ENCODE data around the gene TGFBI.
A peak's percentile ranks its signal among the peaks of the same experiment; 100 is the strongest.

The TGFBI gene

DNA sequence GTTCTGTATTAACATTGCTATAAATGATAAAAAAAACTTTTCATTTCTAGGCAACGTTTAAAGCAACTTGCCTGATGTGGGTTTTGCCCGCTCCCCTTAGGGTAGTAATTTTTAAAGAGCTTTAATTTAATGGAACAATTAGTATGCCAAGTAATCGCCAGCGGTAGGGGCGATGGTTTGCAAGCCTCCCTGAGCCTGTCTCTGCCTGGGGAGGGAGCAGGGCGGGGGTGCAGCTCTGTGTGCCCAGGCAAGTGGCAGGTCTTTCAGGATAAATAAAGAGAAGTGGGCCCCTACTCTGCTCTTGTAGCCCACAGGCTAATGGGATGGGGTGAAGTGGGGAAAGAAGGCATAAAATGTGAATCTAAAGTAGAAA is 13.8 kb upstream of the TGFBI start:
- Histone ChIP-seq H3K9me3 (ENCODE audit: control insufficient read depth, low read length) (no peaks in the 10 kb centered on the region), H3K4me1 (ENCODE audit: control insufficient read depth, insufficient read depth, low read length, poor library complexity, severe bottlenecking) (peaks cover 35% of the 10 kb centered on the region), H3K4me3 (ENCODE audit: extremely low read depth, insufficient read depth, low read length, poor library complexity, severe bottlenecking) (no peak overlapping the region), H3K27ac (ENCODE audit: low read depth, low read length, severe bottlenecking) (no peak overlapping the region), H3K36me3 (ENCODE audit: control insufficient read depth, insufficient read depth, low read length) (no peaks in the 10 kb centered on the region)
- 93 to 97% methylated on average over 4 to 5 of the region's 6 CpGs for WGBS, 2 experiments (ENCODE audit: insufficient coverage in 2 of 2)

DNA sequence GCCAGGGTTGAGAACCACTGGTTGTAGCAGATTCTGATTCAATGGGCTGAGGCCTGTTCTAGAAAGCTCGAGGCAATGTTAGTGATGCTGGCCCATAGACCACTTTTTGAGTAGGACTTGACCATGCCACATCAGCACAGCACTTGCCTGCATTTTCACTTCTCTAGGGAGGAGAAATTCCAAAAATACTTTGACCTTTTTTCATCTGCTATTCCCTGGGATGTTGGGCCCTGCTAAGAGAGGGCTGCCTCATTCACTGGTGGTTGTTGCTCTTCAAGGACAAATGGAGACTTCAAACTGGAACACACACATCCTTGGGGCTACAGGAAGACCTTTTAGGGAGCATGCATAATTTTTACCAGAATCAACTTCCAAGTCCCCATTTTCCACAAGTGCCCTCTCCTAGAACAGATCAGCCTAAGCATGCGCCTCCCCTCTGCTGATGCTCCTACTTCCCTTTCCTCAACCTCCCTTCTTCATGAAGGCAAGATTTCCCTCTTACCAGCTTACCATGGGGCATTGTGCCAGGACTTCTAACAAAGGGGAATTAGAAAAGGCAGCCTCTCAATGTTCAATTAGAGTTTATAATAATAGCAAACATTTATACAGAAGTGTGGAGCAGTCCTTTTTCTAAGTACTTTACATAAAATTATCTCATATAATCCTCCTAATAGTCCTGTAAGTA is 12.7 kb upstream of the TGFBI start:
- H3K9me3 ChIP-seq (ENCODE audit: control insufficient read depth, low read length), result no peaks in the 10 kb centered on the region
- peaks cover 40% of the 10 kb centered on the region for H3K4me1 ChIP-seq (ENCODE audit: control insufficient read depth, insufficient read depth, low read length, poor library complexity, severe bottlenecking)
- H3K27ac ChIP-seq (ENCODE audit: low read depth, low read length, severe bottlenecking), result no peak overlapping the region
- no peak overlapping the region for H3K4me3 ChIP-seq (ENCODE audit: extremely low read depth, insufficient read depth, low read length, poor library complexity, severe bottlenecking)
- 92 to 100% methylated on average over 1 to 2 of the region's 2 CpGs for WGBS, 2 experiments (ENCODE audit: insufficient coverage in 2 of 2)
- H3K36me3 ChIP-seq (ENCODE audit: control insufficient read depth, insufficient read depth, low read length), result no peaks in the 10 kb centered on the region

DNA sequence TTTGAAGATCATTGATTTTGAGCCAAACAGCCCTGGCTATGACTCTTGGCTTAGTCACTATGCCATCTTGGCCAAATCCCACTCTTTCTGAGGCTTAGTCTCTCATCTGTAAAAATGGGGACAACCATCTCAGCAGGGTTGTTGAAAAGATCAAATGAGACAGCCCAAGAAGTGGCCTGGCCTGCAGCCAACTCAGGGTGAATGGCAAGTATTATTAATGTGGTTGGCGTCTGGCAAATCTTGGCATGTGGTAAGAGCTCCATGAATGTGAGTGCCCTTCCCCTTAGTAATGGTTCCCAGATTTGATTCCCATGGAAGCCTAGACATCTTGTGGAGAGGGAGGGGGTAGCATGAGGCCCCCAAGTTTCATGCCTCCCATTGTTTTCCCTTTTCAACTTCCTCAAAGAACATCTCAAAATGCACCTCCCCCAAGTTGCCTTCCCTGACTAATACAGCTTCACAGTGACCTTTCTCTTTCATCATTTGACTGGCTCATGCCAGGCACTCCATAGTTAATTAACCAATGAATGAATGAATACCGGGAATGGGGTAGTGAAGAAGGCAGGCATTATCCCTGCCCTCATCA is 11.8 kb upstream of the TGFBI start:
- 90 to 100% methylated on average over 1 of the region's 2 CpGs for WGBS, 2 experiments (ENCODE audit: insufficient coverage in 2 of 2)

DNA sequence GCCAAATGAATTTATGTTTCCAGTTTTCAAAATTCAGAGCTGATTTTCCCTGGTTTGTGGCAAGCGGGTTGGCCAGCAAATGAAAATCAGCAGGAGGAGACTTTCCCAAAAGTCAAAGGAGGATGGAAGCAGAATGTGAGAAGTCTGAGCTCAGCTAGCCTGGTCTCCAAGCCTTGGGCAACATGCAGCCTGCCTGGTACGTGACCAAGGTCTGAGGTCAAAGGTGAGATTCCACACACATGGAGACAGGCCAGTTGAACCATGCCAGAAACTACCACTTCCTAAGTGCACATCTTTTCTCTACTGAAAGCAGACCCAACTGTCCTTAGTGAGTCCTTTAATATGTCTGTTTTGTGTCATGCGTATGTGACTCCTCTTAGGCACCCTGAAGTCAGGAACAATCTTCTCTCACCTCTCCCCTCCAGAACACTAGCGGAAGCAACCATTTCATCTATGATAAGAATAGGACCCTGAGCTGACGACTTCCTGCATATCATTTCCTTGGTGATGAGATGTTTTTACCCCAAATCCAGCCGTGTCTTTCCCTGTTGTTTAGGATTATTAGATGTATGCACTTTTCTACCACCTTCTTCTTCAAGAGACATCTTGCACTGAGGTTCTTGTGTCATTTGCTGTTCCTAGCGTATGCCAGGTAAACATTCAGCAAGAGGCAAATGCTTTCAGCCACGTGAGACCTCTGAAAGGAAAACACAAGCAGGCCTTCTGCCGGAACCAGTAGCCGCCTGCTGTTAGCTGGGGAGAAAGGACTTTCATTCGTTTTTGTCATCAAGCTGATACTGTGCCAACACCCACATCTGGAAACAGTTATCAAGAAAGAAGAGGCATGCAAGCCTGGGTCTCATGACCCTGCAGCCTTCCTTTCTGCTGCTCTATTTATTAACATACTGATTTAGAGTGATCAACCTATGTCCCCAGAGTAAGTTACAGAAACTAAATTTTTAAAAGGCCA is 9.7 kb upstream of the TGFBI start:
- no peaks in the 10 kb centered on the region for H3K9me3 ChIP-seq (ENCODE audit: control insufficient read depth, low read length)
- peak overlapping the region; percentile 81 for H3K27ac ChIP-seq (ENCODE audit: low read depth, low read length, severe bottlenecking)
- H3K36me3 ChIP-seq (ENCODE audit: control insufficient read depth, insufficient read depth, low read length), result no peaks in the 10 kb centered on the region
- peaks cover 29% of the 10 kb centered on the region for H3K4me1 ChIP-seq (ENCODE audit: control insufficient read depth, insufficient read depth, low read length, poor library complexity, severe bottlenecking)
- H3K4me3 ChIP-seq (ENCODE audit: extremely low read depth, insufficient read depth, low read length, poor library complexity, severe bottlenecking), result no peak overlapping the region
- 72 to 88% methylated on average over 6 to 7 of the region's 11 CpGs for WGBS, 2 experiments (ENCODE audit: insufficient coverage in 2 of 2)

More for the DNA sequence above, 11.8 kb upstream of the TGFBI start:
- Histone ChIP-seq H3K4me1 (ENCODE audit: control insufficient read depth, insufficient read depth, low read length, poor library complexity, severe bottlenecking) (peaks cover 33% of the 10 kb centered on the region), H3K27ac (ENCODE audit: low read depth, low read length, severe bottlenecking) (no peak overlapping the region), H3K9me3 (ENCODE audit: control insufficient read depth, low read length) (no peaks in the 10 kb centered on the region), H3K36me3 (ENCODE audit: control insufficient read depth, insufficient read depth, low read length) (no peaks in the 10 kb centered on the region), H3K4me3 (ENCODE audit: extremely low read depth, insufficient read depth, low read length, poor library complexity, severe bottlenecking) (no peak overlapping the region)

DNA sequence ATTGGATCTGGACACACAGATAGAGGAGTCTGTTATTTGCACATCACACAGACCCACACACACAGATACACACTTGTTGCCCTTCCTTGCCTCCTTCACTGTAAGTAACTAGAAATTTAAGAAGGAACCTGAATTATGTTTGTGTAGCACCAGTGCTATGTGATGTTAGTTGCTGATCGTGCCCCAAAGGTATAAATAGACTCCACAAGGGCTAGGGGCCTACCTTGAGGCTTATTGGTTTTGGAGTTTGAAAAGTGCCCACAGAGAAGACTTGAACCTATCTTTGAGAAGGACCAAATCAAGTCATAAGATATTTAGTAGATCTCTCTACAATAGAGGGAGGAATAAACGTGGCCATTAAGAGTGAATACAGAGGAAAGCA is 8.8 kb upstream of the TGFBI start:
- Histone ChIP-seq H3K4me1 (ENCODE audit: control insufficient read depth, insufficient read depth, low read length, poor library complexity, severe bottlenecking) (peaks cover 26% of the 10 kb centered on the region), H3K9me3 (ENCODE audit: control insufficient read depth, low read length) (no peaks in the 10 kb centered on the region), H3K4me3 (ENCODE audit: extremely low read depth, insufficient read depth, low read length, poor library complexity, severe bottlenecking) (no peak overlapping the region), H3K36me3 (ENCODE audit: control insufficient read depth, insufficient read depth, low read length) (no peaks in the 10 kb centered on the region), H3K27ac (ENCODE audit: low read depth, low read length, severe bottlenecking) (peak overlapping the region; percentile 81)
- WGBS, 2 experiments (ENCODE audit: insufficient coverage in 2 of 2), result 95 to 100% methylated on average over 1 to 2 of the region's 2 CpGs

DNA sequence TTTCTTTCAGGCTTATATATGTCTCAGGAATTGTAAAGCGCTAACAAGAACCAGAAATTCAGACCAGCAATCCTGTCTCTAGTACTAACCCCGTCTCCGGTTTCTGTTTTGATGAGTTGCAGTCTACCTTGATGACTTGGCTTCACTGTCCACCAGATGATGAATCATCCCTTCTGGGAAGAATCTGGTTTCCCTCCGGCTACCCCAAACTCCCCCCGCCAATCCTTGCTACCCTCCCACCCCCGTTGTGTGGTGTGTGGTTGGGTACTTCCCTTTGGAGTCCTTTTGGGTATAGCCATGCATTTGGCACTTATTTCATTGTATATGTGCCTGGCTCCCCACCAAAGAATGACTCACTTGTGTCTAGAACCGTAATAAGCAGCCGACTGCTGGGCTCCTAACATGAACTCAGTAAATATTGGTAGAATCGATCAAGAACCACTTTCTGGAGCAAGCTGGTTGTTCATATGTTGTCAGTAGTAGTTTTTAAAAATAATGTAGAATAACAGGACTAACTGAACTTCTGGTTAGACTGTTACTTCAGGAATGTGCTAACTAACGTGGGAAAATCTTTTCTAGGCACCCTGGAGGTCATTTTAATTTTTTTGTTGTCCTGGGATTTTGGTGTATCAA is 8.3 kb upstream of the TGFBI start:
- H3K9me3 ChIP-seq (ENCODE audit: control insufficient read depth, low read length), result no peaks in the 10 kb centered on the region
- peaks cover 26% of the 10 kb centered on the region for H3K4me1 ChIP-seq (ENCODE audit: control insufficient read depth, insufficient read depth, low read length, poor library complexity, severe bottlenecking)
- H3K36me3 ChIP-seq (ENCODE audit: control insufficient read depth, insufficient read depth, low read length), result no peaks in the 10 kb centered on the region
- 80 to 91% methylated on average over 7 of the region's 10 CpGs for WGBS, 2 experiments (ENCODE audit: insufficient coverage in 2 of 2)
- H3K27ac ChIP-seq (ENCODE audit: low read depth, low read length, severe bottlenecking), result peak overlapping the region; percentile 81
- no peak overlapping the region for H3K4me3 ChIP-seq (ENCODE audit: extremely low read depth, insufficient read depth, low read length, poor library complexity, severe bottlenecking)

DNA sequence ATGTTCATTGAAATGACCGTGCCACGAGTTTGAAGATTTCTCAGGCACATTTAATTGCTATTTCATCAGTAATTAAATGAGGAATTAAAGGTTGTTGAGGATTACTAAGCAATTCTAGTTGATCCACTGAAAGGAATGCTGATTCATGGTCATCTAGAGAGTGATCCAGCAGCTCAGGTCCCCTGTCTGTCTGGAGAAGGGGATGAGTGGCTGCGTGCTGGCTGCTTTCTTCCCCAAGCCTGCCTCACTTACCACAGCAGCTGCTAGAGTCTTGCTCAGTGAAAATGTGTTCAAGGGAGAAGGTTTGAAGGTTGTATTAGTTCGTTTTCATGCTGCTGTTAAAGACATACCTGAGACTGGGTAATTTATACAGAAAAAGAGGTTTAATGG is 7.8 kb upstream of the TGFBI start:
- Histone ChIP-seq H3K36me3 (ENCODE audit: control insufficient read depth, insufficient read depth, low read length) (no peaks in the 10 kb centered on the region), H3K9me3 (ENCODE audit: control insufficient read depth, low read length) (no peaks in the 10 kb centered on the region), H3K27ac (ENCODE audit: low read depth, low read length, severe bottlenecking) (peak overlapping the region; percentile 81), H3K4me1 (ENCODE audit: control insufficient read depth, insufficient read depth, low read length, poor library complexity, severe bottlenecking) (peaks cover 30% of the 10 kb centered on the region), H3K4me3 (ENCODE audit: extremely low read depth, insufficient read depth, low read length, poor library complexity, severe bottlenecking) (no peak overlapping the region)
- 79 to 83% methylated on average over 1 to 2 of the region's 4 CpGs for WGBS, 2 experiments (ENCODE audit: insufficient coverage in 2 of 2)

DNA sequence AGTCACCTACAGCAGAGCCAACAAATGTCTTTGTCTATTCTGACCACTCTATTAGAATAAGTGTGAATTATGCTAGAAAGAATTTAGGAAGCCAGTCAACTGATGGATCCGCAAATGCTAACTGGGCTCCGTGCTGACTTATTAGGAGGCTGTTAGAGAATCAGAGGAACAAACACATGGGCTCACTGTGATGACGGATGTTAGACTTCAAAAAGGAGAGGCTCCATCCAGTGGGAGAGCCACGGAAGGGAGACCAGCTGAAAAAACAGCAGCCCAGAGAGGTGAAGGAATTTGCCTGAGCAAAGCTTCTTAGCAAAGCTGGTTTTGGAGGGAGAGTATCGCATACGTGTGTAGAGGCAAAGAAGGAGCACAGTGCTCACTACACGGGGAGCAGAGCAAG is 5.8 kb upstream of the TGFBI start:
- Histone ChIP-seq H3K36me3 (ENCODE audit: control insufficient read depth, insufficient read depth, low read length) (no peaks in the 10 kb centered on the region), H3K4me3 (ENCODE audit: extremely low read depth, insufficient read depth, low read length, poor library complexity, severe bottlenecking) (no peak overlapping the region), H3K4me1 (ENCODE audit: control insufficient read depth, insufficient read depth, low read length, poor library complexity, severe bottlenecking) (peaks cover 30% of the 10 kb centered on the region), H3K27ac (ENCODE audit: low read depth, low read length, severe bottlenecking) (no peak overlapping the region), H3K9me3 (ENCODE audit: control insufficient read depth, low read length) (no peaks in the 10 kb centered on the region)
- WGBS, 2 experiments (ENCODE audit: insufficient coverage in 2 of 2), result 89 to 93% methylated on average over 7 of the region's 7 CpGs

DNA sequence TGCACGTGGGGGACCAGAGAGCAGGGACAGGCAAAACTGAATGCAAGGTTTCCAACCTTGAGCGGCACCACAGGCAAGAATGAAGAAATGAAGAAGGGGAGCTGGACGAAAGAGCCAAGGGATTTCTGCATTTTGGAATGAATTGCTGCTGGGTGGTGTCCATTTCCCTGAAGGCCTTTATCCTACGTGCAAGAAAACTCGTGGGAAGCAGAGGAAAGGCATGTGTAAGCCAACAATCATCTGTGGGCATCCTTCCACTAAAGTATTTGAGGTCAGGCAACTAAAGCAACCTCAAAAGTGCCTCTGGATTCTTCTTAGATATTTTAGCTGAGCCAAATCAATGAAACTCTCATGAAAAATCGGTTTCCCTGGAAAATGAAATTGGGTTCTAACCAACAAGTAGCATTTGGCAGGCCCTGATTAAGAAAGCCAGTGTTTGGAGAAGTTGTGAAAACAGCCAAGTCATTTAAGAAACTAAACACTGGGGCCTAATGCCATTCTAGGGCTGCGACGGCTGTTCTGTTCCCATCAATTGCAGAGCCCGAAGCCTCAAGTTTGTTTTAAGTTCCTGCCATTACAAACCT is 4.7 kb upstream of the TGFBI start:
- WGBS, 2 experiments (ENCODE audit: insufficient coverage in 2 of 2), result 92% methylated on average over 9 of the region's 9 CpGs
- Histone ChIP-seq H3K4me3 (ENCODE audit: extremely low read depth, insufficient read depth, low read length, poor library complexity, severe bottlenecking) (no peak overlapping the region), H3K4me1 (ENCODE audit: control insufficient read depth, insufficient read depth, low read length, poor library complexity, severe bottlenecking) (peaks cover 31% of the 10 kb centered on the region), H3K36me3 (ENCODE audit: control insufficient read depth, insufficient read depth, low read length) (no peaks in the 10 kb centered on the region), H3K27ac (ENCODE audit: low read depth, low read length, severe bottlenecking) (no peak overlapping the region), H3K9me3 (ENCODE audit: control insufficient read depth, low read length) (no peaks in the 10 kb centered on the region)

DNA sequence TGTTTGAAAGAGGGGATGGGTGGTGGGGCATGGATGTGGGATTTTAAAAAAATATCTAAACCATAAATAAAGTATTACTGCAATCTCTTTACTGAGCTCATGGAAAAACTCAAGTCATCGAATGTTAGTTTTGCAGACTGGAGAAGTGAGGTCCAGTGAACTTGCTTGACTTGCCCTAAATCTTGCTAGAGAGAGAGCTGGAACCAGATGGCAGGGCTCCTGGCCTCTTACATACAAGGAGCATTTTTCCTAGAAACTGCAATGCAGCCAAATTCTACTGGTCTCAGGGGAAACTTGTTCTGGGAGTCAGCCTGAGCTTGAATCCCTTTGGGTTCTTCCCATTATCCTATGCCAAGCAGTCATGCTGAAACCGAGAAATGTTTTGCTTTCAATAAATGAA is 2.9 kb upstream of the TGFBI start:
- 100% methylated on average over 1 of the region's 2 CpGs for WGBS, 2 experiments (ENCODE audit: insufficient coverage in 2 of 2)
- Histone ChIP-seq H3K4me3 (ENCODE audit: extremely low read depth, insufficient read depth, low read length, poor library complexity, severe bottlenecking) (no peak overlapping the region), H3K36me3 (ENCODE audit: control insufficient read depth, insufficient read depth, low read length) (peaks cover 7% of the 10 kb centered on the region), H3K4me1 (ENCODE audit: control insufficient read depth, insufficient read depth, low read length, poor library complexity, severe bottlenecking) (peaks cover 33% of the 10 kb centered on the region), H3K9me3 (ENCODE audit: control insufficient read depth, low read length) (no peaks in the 10 kb centered on the region), H3K27ac (ENCODE audit: low read depth, low read length, severe bottlenecking) (no peak overlapping the region)
